ENCODE results near the gene WDR83. TPM values are rescaled to one million over a fixed set of nuclear protein-coding genes. Genes with fewer than 3 reads are reported as not detected.

The WDR83 gene
- total and polyA plus RNA-seq, 2 experiments from 2014 or later, result 9.4 to 13.1 TPM

- no peak for TF ChIP-seq EZH2 (IDR thresholded peaks at IDR 0.05; ENCODE audit: insufficient read depth, poor library complexity, severe bottlenecking)
- no peak for TF ChIP-seq EZH2phosphoT487 (IDR thresholded peaks at IDR 0.05; ENCODE audit: insufficient read depth, low read depth)
- H2AFZ ChIP-seq, result no peak overlapping the region
Measured at GRCh38 chr19:12660980-12661379, 5.6 kb upstream of the WDR83 start.

GRCh38 chr19:12664406-12665280, 2.0 kb upstream of the WDR83 start:
- Histone ChIP-seq H3K9me3 (ENCODE audit: low read depth) (no peaks in the 10 kb centered on the region), H3F3A (ENCODE audit: insufficient read depth) (peaks cover 6% of the 10 kb centered on the region; the same call in 1 of the 2 replicates), H3K27ac (no peak overlapping the region), H4K20me1 (ENCODE audit: insufficient read depth) (no peaks in the 10 kb centered on the region), H3K79me2 (ENCODE audit: insufficient read depth) (peaks cover 37% of the 10 kb centered on the region), H3K9me2 (ENCODE audit: insufficient read depth) (no peaks in the 10 kb centered on the region), H3K4me3 (no peak overlapping the region), H3K4me2 (ENCODE audit: unreplicated experiment) (no peak overlapping the region), H3K4me1 (ENCODE audit: insufficient read depth) (peaks cover 16% of the 10 kb centered on the region), H3K27me3 (replicated peaks; ENCODE audit: insufficient read depth) (no peaks in the 10 kb centered on the region), H2AFZ (no peak overlapping the region), H3K36me3 (ENCODE audit: low read depth) (no peaks in the 10 kb centered on the region), H3K9ac (no peak overlapping the region)
- in situ Hi-C loops (cut with MboI), result no loop called here
- peak; percentile 26 for DNase-seq
- WGBS, 2 experiments (ENCODE audit: low coverage in 1 of 2, low lambda C conversion rate in 2 of 2, missing lambda C conversion rate in 2 of 2), result 86 to 88% methylated on average over 29 of the region's 29 CpGs
- no peak for TF ChIP-seq EZH2phosphoT487 (IDR thresholded peaks at IDR 0.05; ENCODE audit: insufficient read depth, low read depth)
- TF ChIP-seq EZH2 (IDR thresholded peaks at IDR 0.05; ENCODE audit: insufficient read depth, poor library complexity, severe bottlenecking), result no peak

More at GRCh38 chr19:12660980-12661379, 5.6 kb upstream of the WDR83 start:
- Histone ChIP-seq H3K9me3 (ENCODE audit: low read depth) (no peaks in the 10 kb centered on the region), H3K9me2 (ENCODE audit: insufficient read depth) (no peaks in the 10 kb centered on the region), H3K79me2 (ENCODE audit: insufficient read depth) (peaks cover 8% of the 10 kb centered on the region), H4K20me1 (ENCODE audit: insufficient read depth) (no peaks in the 10 kb centered on the region), H3K4me2 (ENCODE audit: unreplicated experiment) (no peak overlapping the region), H3K27ac (no peak overlapping the region), H3K4me3 (no peak overlapping the region), H3K27me3 (replicated peaks; ENCODE audit: insufficient read depth) (no peaks in the 10 kb centered on the region), H3K4me1 (ENCODE audit: insufficient read depth) (no peaks in the 10 kb centered on the region), H3K9ac (no peak overlapping the region), H3F3A (ENCODE audit: insufficient read depth) (no peaks in the 10 kb centered on the region), H3K36me3 (ENCODE audit: low read depth) (no peaks in the 10 kb centered on the region; the same call in 1 of the 2 replicates)
- in situ Hi-C loops (cut with MboI), result no loop called here
- WGBS, 2 experiments (ENCODE audit: low coverage in 1 of 2, low lambda C conversion rate in 2 of 2, missing lambda C conversion rate in 2 of 2), result 88 to 89% methylated on average over 12 of the region's 12 CpGs
- DNase-seq, result no peak

- Histone ChIP-seq H3K4me3 (no peak overlapping the region), H3K9ac (no peak overlapping the region), H2AFZ (no peak overlapping the region), H3F3A (ENCODE audit: insufficient read depth) (peaks cover 6% of the 10 kb centered on the region; the same call in 1 of the 2 replicates), H3K9me3 (ENCODE audit: low read depth) (no peaks in the 10 kb centered on the region), H3K9me2 (ENCODE audit: insufficient read depth) (no peaks in the 10 kb centered on the region), H3K36me3 (ENCODE audit: low read depth) (no peaks in the 10 kb centered on the region), H3K27me3 (replicated peaks; ENCODE audit: insufficient read depth) (no peaks in the 10 kb centered on the region), H3K27ac (no peak overlapping the region), H4K20me1 (ENCODE audit: insufficient read depth) (no peaks in the 10 kb centered on the region), H3K4me1 (ENCODE audit: insufficient read depth) (peaks cover 16% of the 10 kb centered on the region), H3K4me2 (ENCODE audit: unreplicated experiment) (no peak overlapping the region), H3K79me2 (ENCODE audit: insufficient read depth) (peaks cover 42% of the 10 kb centered on the region)
- 95 to 97% methylated on average over 10 of the region's 10 CpGs for WGBS, 2 experiments (ENCODE audit: low coverage in 1 of 2, low lambda C conversion rate in 2 of 2, missing lambda C conversion rate in 2 of 2)
- TF ChIP-seq EZH2phosphoT487 (IDR thresholded peaks at IDR 0.05; ENCODE audit: insufficient read depth, low read depth) (no peak), EZH2 (IDR thresholded peaks at IDR 0.05; ENCODE audit: insufficient read depth, poor library complexity, severe bottlenecking) (no peak)
- in situ Hi-C loops (cut with MboI), result no loop called here
- no peak for DNase-seq
Measured at GRCh38 chr19:12665281-12665573, 1.4 kb upstream of the WDR83 start.

GRCh38 chr19:12665671-12666264, 839 bp upstream of the WDR83 start:
- peak overlapping the region; percentile 91 for H3K4me2 ChIP-seq (ENCODE audit: unreplicated experiment)
- no peak overlapping the region for H3K27ac ChIP-seq
- H3K9me2 ChIP-seq (ENCODE audit: insufficient read depth), result no peaks in the 10 kb centered on the region
- H3K9me3 ChIP-seq (ENCODE audit: low read depth), result no peaks in the 10 kb centered on the region
- peak overlapping the region; percentile 88 for H3K4me3 ChIP-seq
- H3F3A ChIP-seq (ENCODE audit: insufficient read depth), result peaks cover 6% of the 10 kb centered on the region; the same call in 1 of the 2 replicates
- no peaks in the 10 kb centered on the region for H3K27me3 ChIP-seq (replicated peaks; ENCODE audit: insufficient read depth)
- WGBS, 2 experiments (ENCODE audit: low coverage in 1 of 2, low lambda C conversion rate in 2 of 2, missing lambda C conversion rate in 2 of 2), result 45 to 55% methylated on average over 12 of the region's 12 CpGs
- TF ChIP-seq EZH2phosphoT487 (IDR thresholded peaks at IDR 0.05; ENCODE audit: insufficient read depth, low read depth), result no peak
- TF ChIP-seq EZH2 (IDR thresholded peaks at IDR 0.05; ENCODE audit: insufficient read depth, poor library complexity, severe bottlenecking), result no peak
- no peaks in the 10 kb centered on the region for H4K20me1 ChIP-seq (ENCODE audit: insufficient read depth)
- DNase-seq, result peak; percentile 40
- peak overlapping the region; percentile 96 for H3K9ac ChIP-seq
- in situ Hi-C loops (cut with MboI), result no loop called here
- H3K4me1 ChIP-seq (ENCODE audit: insufficient read depth), result peaks cover 22% of the 10 kb centered on the region
- H2AFZ ChIP-seq, result peak overlapping the region; percentile 92
- H3K79me2 ChIP-seq (ENCODE audit: insufficient read depth), result peaks cover 48% of the 10 kb centered on the region
- no peaks in the 10 kb centered on the region for H3K36me3 ChIP-seq (ENCODE audit: low read depth)
